GM23338 (cell line): Measurements from ENCODE around the gene GART. TPM values are rescaled to one million over a fixed set of nuclear protein-coding genes. Genes with fewer than 3 reads are reported as not detected.
"Not testable (repeated sequence)": the region's sequence is repeated elsewhere in the genome, so short reads cannot be mapped to it uniquely, and the experiment has no call there.

Experiments
- ATAC-seq: fragments of 200-7000 bp; cut with Tn5 transposase; 3 replicates; pipeline ENCODE4 v1.9.1; 2020
- DNase-seq: peaks from one replicate; pipeline ENCODE4 v3.0.0-alpha.2; 2015; ENCODE audit warnings: low spot score
- H2AFZ ChIP-seq: fragments of 200-600 bp; sonication (generic); 2 replicates; pipeline ENCODE4 v1.8.0; 2016; ENCODE audit warnings: antibody characterized with exemption, mild to moderate bottlenecking, moderate library complexity
- H3F3A ChIP-seq: fragments of 200-600 bp; sonication (generic); replicated peaks from 2 replicates; pipeline ENCODE4 v1.8.0; 2017; ENCODE audit warnings: antibody characterized with exemption, mixed run types, low read depth
- H3K27ac ChIP-seq: fragments of 200-600 bp; sonication (generic); 2 replicates; pipeline ENCODE4 v1.6.1; 2016; ENCODE audit warnings: low read depth
- H3K27me3 ChIP-seq: fragments of 200-600 bp; sonication (generic); 2 replicates; pipeline ENCODE4 v1.8.0; 2016; ENCODE audit warnings: mild to moderate bottlenecking, mixed run types, moderate library complexity; ENCODE audit not compliant: insufficient read depth
- H3K36me3 ChIP-seq: fragments of 200-600 bp; sonication (generic); 2 replicates; pipeline ENCODE4 v1.8.0; 2016; ENCODE audit warnings: mild to moderate bottlenecking; ENCODE audit not compliant: insufficient read depth
- H3K4me1 ChIP-seq: fragments of 200-600 bp; sonication (generic); 2 replicates; pipeline ENCODE4 v1.8.0; 2016; ENCODE audit warnings: mild to moderate bottlenecking, moderate library complexity; ENCODE audit not compliant: insufficient read depth
- H3K4me2 ChIP-seq: fragments of 200-600 bp; sonication (generic); 2 replicates; pipeline ENCODE4 v1.7.1; 2017; ENCODE audit warnings: mixed run types
- H3K4me3 ChIP-seq: fragments of 200-600 bp; sonication (generic); 2 replicates; pipeline ENCODE4 v1.6.1; 2016; ENCODE audit warnings: mixed run types
- H3K79me2 ChIP-seq: fragments of 200-600 bp; sonication (generic); replicated peaks from 2 replicates; pipeline ENCODE4 v1.8.0; 2017; ENCODE audit warnings: mild to moderate bottlenecking; ENCODE audit not compliant: insufficient read depth
- H3K9me2 ChIP-seq: fragments of 200-600 bp; sonication (generic); 2 replicates; pipeline ENCODE4 v1.8.0; 2017; ENCODE audit not compliant: insufficient read depth
- H4K20me1 ChIP-seq: fragments of 200-600 bp; sonication (generic); replicated peaks from 2 replicates; pipeline ENCODE4 v1.8.0; 2017; ENCODE audit warnings: mild to moderate bottlenecking; ENCODE audit not compliant: insufficient read depth
- H3K27ac Mint-ChIP-seq: 2 replicates; pipeline ENCODE4 v1.8.0; 2020; ENCODE audit warnings: inconsistent platforms, mild to moderate bottlenecking, moderate library complexity, mixed read lengths
- H3K27me3 Mint-ChIP-seq: 3 replicates; pipeline ENCODE4 v1.8.0; 2022; ENCODE audit warnings: low read depth, mild to moderate bottlenecking, moderate library complexity, mixed read lengths, inconsistent platforms; ENCODE audit not compliant: insufficient read depth, poor library complexity
- H3K36me3 Mint-ChIP-seq: 3 replicates; pipeline ENCODE4 v1.8.0; 2021; ENCODE audit warnings: low read depth, mild to moderate bottlenecking, inconsistent platforms, moderate library complexity, mixed read lengths
- H3K4me1 Mint-ChIP-seq: 3 replicates; pipeline ENCODE4 v1.8.0; 2020; ENCODE audit warnings: mild to moderate bottlenecking, inconsistent platforms, mixed read lengths
- H3K4me3 Mint-ChIP-seq: 3 replicates; pipeline ENCODE4 v1.8.0; 2021; ENCODE audit warnings: moderate library complexity, mild to moderate bottlenecking, inconsistent platforms, mixed read lengths
- H3K9me3 Mint-ChIP-seq: 3 replicates; pipeline ENCODE4 v1.8.0; 2020; ENCODE audit warnings: moderate library complexity, mild to moderate bottlenecking, inconsistent platforms, mixed read lengths
- CTCF ChIP-seq, 2 experiments: fragments of 200-600 bp in 1 of 2; sonication (generic) in 1 of 2; conservative IDR thresholded peaks; 2 replicates each; pipeline versions ENCODE4 v1.5.1 to v1.6.1; 2016 to 2017; ENCODE audit warnings: antibody characterized with exemption in 2 of 2, low read depth in 2 of 2, mild to moderate bottlenecking in 2 of 2, moderate library complexity in 1 of 2
- EZH2 ChIP-seq: fragments of 200-600 bp; sonication (generic); IDR thresholded peaks from one replicate; pipeline ENCODE4 v1.8.0; 2017; ENCODE audit warnings: antibody characterized with exemption, mild to moderate bottlenecking, low read depth; ENCODE audit not compliant: unreplicated experiment
- JUNB ChIP-seq: IDR thresholded peaks from one replicate; pipeline ENCODE4 v1.6.1; 2016; ENCODE audit warnings: antibody characterized with exemption; ENCODE audit not compliant: unreplicated experiment
- NANOG ChIP-seq: IDR thresholded peaks from 2 replicates; pipeline ENCODE4 v1.6.1; 2016; ENCODE audit warnings: antibody characterized with exemption, borderline replicate concordance
- POLR2AphosphoS5 ChIP-seq: IDR thresholded peaks from 2 replicates; pipeline ENCODE4 v1.6.1; 2016; ENCODE audit warnings: antibody characterized with exemption, low read depth
- REST ChIP-seq: IDR thresholded peaks from one replicate; pipeline ENCODE4 v1.6.1; 2018; ENCODE audit warnings: antibody characterized with exemption; ENCODE audit not compliant: unreplicated experiment
- STAT1 ChIP-seq: IDR thresholded peaks from one replicate; pipeline ENCODE4 v1.6.1; 2016; ENCODE audit warnings: antibody characterized with exemption; ENCODE audit not compliant: unreplicated experiment
- ZNF114 ChIP-seq: fragments of 250-450 bp; sonication (Bioruptor Pico); IDR thresholded peaks from 2 replicates; pipeline ENCODE4 v1.5.0; 2020; ENCODE audit warnings: mild to moderate bottlenecking, moderate library complexity
- ZNF331 ChIP-seq: fragments of 250-450 bp; sonication (Bioruptor Pico); IDR thresholded peaks from 2 replicates; pipeline ENCODE4 v1.5.0; 2020; ENCODE audit warnings: low read depth, mild to moderate bottlenecking, moderate library complexity
- polyA plus RNA-seq: library from polyadenylated mRNA; unstranded; fragments of >200 nt; fragmentation: Nextera tagmentation; extraction: Ambion mirVana; gene quantifications from 2 replicates; pipeline ENCODE4 v1.2.1, GENCODE V29; 2016
- total RNA-seq: library from RNA; depleted of rRNA; stranded (reverse); fragments of >200 nt; shearing (Covaris generic); gene quantifications from 2 replicates; pipeline ENCODE4 v1.2.3, GENCODE V29; 2014

Gene GART
- total and polyA plus RNA-seq, 2 experiments from 2014 or later = 87.6 to 224 TPM

DNA sequence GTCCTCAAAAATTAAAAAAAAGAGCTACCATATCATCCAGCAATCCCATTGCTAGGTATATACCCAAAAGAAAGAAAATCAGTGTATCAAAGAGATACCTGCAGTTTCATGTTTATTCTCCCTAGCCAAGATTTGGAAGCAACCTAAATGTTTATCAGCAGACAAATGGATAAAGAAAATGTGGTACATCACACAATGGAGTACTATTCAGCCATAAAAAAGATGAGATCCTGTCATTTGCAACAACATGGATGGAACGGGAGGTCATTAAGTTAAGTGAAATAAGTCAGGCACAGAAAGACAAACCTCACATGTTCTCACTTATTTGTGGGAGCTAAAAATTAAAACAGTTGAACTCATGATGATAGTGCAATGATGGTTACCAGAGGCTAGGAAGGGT is 34.9 kb downstream of the GART start:
- not testable (repeated sequence) for H3K9me3 Mint-ChIP-seq, H3K4me3 Mint-ChIP-seq, H3K79me2 ChIP-seq, H3K27ac Mint-ChIP-seq, DNase-seq, ATAC-seq, H3K4me1 Mint-ChIP-seq, H3K27me3 Mint-ChIP-seq, H3K9me2 ChIP-seq, H2AFZ ChIP-seq, H3K27me3 ChIP-seq, H3K4me1 ChIP-seq, H3K27ac ChIP-seq, H3K4me2 ChIP-seq, H3K4me3 ChIP-seq
- peaks cover 96% of the 10 kb centered on the region for H3K36me3 Mint-ChIP-seq
- Histone ChIP-seq H3K36me3 (peaks cover 71% of the 10 kb centered on the region), H4K20me1 (0 out of 2 replicates have a peak, but pooled peaks cover 10% of the 10 kb centered on the region), H3F3A (peaks cover 19% of the 10 kb centered on the region)

- DNase-seq = no peak
- peaks cover 16% of the 10 kb centered on the region for H3F3A ChIP-seq
- no peaks in the 10 kb centered on the region for H3K4me1 ChIP-seq
- peaks cover 86% of the 10 kb centered on the region for H3K36me3 Mint-ChIP-seq
- no peak for TF ChIP-seq POLR2AphosphoS5
- TF ChIP-seq EZH2 = no peak
- H4K20me1 ChIP-seq = 0 out of 2 replicates have a peak, but pooled peaks cover 6% of the 10 kb centered on the region
- H3K79me2 ChIP-seq = no peaks in the 10 kb centered on the region
- no peak overlapping the region for H3K27ac Mint-ChIP-seq
- H3K27me3 ChIP-seq = no peaks in the 10 kb centered on the region
- H3K27ac ChIP-seq = no peak overlapping the region
- no peak overlapping the region for H2AFZ ChIP-seq
- H3K4me2 ChIP-seq = no peak overlapping the region
- H3K36me3 ChIP-seq = peaks cover 59% of the 10 kb centered on the region
- peaks cover 2% of the 10 kb centered on the region for H3K27me3 Mint-ChIP-seq
- no peaks in the 10 kb centered on the region for H3K9me2 ChIP-seq
- H3K9me3 Mint-ChIP-seq = no peaks in the 10 kb centered on the region; the same call in 2 of the 3 replicates
- ATAC-seq = no peak
- H3K4me1 Mint-ChIP-seq = no peaks in the 10 kb centered on the region
- H3K4me3 Mint-ChIP-seq = no peak overlapping the region
- H3K4me3 ChIP-seq = no peak overlapping the region
Measured at GRCh38 chr21:33505833-33506232, 36.1 kb downstream of the GART start.

GRCh38 chr21:33496345-33496744 is 45.6 kb downstream of the GART start:
- H3K4me3 Mint-ChIP-seq = no peak overlapping the region; the same call in 2 of the 3 replicates
- Histone ChIP-seq H3K36me3 (no peaks in the 10 kb centered on the region), H3F3A (peaks cover 8% of the 10 kb centered on the region; the same call in 1 of the 2 replicates), H4K20me1 (no peaks in the 10 kb centered on the region), H3K4me2 (peak overlapping the region; percentile 55; the same call in 1 of the 2 replicates), H3K79me2 (no peaks in the 10 kb centered on the region), H3K27me3 (no peaks in the 10 kb centered on the region), H3K4me3 (no peak overlapping the region), H3K9me2 (no peaks in the 10 kb centered on the region), H2AFZ (peak overlapping the region; percentile 86), H3K4me1 (no peaks in the 10 kb centered on the region; the same call in 1 of the 2 replicates), H3K27ac (no peak overlapping the region)
- no peaks in the 10 kb centered on the region for H3K9me3 Mint-ChIP-seq
- TF ChIP-seq ZNF114 (CRISPR knock-in tag) (no peak), CTCF (conservative IDR thresholded peaks at IDR 0.05; ENCODE audit: low read depth in 2 of 2) (no peak), ZNF331 (CRISPR knock-in tag) (no peak), JUNB (no peak), STAT1 (no peak), NANOG (no peak), REST (no peak), EZH2 (no peak)
- ATAC-seq (peak; percentile 49), DNase-seq (peak; percentile 46)
- H3K27ac Mint-ChIP-seq = no peak overlapping the region
- H3K36me3 Mint-ChIP-seq = no peaks in the 10 kb centered on the region
- peaks cover 14% of the 10 kb centered on the region for H3K27me3 Mint-ChIP-seq
- H3K4me1 Mint-ChIP-seq = peaks cover 17% of the 10 kb centered on the region
